8988T (cell line): ENCODE data around the gene GTF2H4.

Source experiments
- DNase-seq: peaks from one replicate; pipeline ENCODE4 v3.0.0; 2011

Gene GTF2H4

GRCh38 chr6:30960907-30961673 is 53.1 kb downstream of the GTF2H4 start:
- no peak for DNase-seq

- no peak for DNase-seq
These were observed 54.7 kb downstream of the GTF2H4 start for GRCh38 chr6:30962716-30963115.

- DNase-seq, result no peak
These were observed 55.6 kb downstream of the GTF2H4 start for GRCh38 chr6:30963641-30964040.
